ENCODE results near the gene NDUFA9.

NDUFA9 gene

DNA sequence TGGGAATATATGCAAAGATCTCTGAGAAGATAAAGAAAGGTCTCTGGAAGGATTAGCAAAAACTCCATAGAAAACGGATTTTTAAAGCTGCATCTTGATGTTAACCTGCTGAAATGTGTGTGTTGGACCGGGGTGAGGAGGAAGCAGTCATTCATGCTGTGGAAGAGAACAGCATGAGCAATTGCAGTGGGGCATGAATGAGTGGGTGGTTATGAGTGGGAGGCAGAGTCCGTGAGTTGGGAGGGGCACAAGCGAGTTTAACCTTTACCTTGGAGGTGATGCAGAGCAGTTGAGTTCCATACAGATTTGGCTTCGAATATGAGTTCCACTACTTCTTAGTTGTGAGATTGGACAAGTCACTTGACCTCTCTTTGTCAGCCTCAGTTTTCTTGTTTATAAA, 41.8 kb downstream of the NDUFA9 start:
- no peak for DNase-seq (ENCODE audit: low read depth in 2 of 2)

Data from activated CD8-positive, alpha-beta memory T cell treated with anti-CD3 and anti-CD28 coated beads for 4 hours (primary cell).